ENCODE results near the gene MTX1. TPM values are rescaled to one million over a fixed set of nuclear protein-coding genes. Genes with fewer than 3 reads are reported as not detected.

The MTX1 gene
- total RNA-seq, 2 donors from 2014 or later: 49.6 to 57.1 TPM

- DNase-seq (ENCODE audit: low spot score): no peak
- H3K36me3 ChIP-seq: no peaks in the 10 kb centered on the region
- TF ChIP-seq, protein P1, sequence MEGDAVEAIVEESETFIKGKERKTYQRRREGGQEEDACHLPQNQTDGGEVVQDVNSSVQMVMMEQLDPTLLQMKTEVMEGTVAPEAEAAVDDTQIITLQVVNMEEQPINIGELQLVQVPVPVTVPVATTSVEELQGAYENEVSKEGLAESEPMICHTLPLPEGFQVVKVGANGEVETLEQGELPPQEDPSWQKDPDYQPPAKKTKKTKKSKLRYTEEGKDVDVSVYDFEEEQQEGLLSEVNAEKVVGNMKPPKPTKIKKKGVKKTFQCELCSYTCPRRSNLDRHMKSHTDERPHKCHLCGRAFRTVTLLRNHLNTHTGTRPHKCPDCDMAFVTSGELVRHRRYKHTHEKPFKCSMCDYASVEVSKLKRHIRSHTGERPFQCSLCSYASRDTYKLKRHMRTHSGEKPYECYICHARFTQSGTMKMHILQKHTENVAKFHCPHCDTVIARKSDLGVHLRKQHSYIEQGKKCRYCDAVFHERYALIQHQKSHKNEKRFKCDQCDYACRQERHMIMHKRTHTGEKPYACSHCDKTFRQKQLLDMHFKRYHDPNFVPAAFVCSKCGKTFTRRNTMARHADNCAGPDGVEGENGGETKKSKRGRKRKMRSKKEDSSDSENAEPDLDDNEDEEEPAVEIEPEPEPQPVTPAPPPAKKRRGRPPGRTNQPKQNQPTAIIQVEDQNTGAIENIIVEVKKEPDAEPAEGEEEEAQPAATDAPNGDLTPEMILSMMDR (IDR thresholded peaks at IDR 0.05): no peak
- no peak for TF ChIP-seq POLR2AphosphoS5 (IDR thresholded peaks at IDR 0.05)
- WGBS: 87% methylated on average over 7 of the region's 7 CpGs
- no peaks in the 10 kb centered on the region for H3K9me3 ChIP-seq
- H3K4me3 ChIP-seq: no peak overlapping the region
- no peak overlapping the region for H3K27ac ChIP-seq
- intact Hi-C loops (cut with DNase I): loop anchor here (5.0 kb wide), 1 partner anchor 56 kb away; the partner anchor contains the start of gene FDPS
- H3K27me3 ChIP-seq (replicated peaks; ENCODE audit: insufficient read depth): no peaks in the 10 kb centered on the region
- H3K4me1 ChIP-seq (replicated peaks): peaks cover 12% of the 10 kb centered on the region
Observed at GRCh38 chr1:155251566-155251965, 43.1 kb downstream of the MTX1 start.

- H3K27me3 ChIP-seq (replicated peaks; ENCODE audit: insufficient read depth): no peaks in the 10 kb centered on the region
- peaks cover 12% of the 10 kb centered on the region for H3K4me1 ChIP-seq (replicated peaks)
- H3K4me3 ChIP-seq: no peak overlapping the region
- no peaks in the 10 kb centered on the region for H3K9me3 ChIP-seq
- WGBS: 71% methylated on average over 5 of the region's 5 CpGs
- intact Hi-C loops (cut with DNase I): loop anchor here (5.0 kb wide), 1 partner anchor 54 kb away; the partner anchor contains the start of gene FDPS
- no peaks in the 10 kb centered on the region for H3K36me3 ChIP-seq
- H3K27ac ChIP-seq: no peak overlapping the region
- no peak for DNase-seq (ENCODE audit: low spot score)
- TF ChIP-seq POLR2A (IDR thresholded peaks at IDR 0.05) (no peak), POLR2AphosphoS5 (IDR thresholded peaks at IDR 0.05) (no peak)
- TF ChIP-seq, protein P1 (IDR thresholded peaks at IDR 0.05): no peak
Observed at GRCh38 chr1:155253208-155253607, 44.7 kb downstream of the MTX1 start.

DNA sequence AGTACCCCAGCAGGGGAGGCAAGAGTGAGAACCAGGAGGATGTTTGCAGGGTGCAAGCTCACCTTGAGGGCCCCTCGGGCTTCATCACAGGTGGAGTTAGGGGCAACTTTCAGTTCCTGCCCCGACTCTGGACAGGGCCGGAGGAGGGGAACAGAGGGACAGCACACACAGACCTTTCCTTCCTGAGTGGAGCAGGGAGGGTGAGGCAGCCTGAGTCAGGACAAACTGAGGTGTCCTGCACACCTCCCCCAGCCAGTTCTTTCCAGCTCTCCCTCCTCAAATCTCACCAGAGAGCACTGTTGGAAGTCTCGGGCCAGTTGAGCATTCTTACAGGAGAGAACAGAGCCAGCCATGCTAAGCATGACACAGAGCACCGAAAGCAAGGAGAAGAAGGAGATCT lies 45.3 kb downstream of the MTX1 start:
- H3K27me3 ChIP-seq (replicated peaks; ENCODE audit: insufficient read depth): no peaks in the 10 kb centered on the region
- peak overlapping the region in 1 of 2 donors; percentile 97 for H3K27ac ChIP-seq
- H3K9me3 ChIP-seq: no peaks in the 10 kb centered on the region
- TF ChIP-seq POLR2AphosphoS5 (IDR thresholded peaks at IDR 0.05): no peak
- TF ChIP-seq, protein P1 (IDR thresholded peaks at IDR 0.05): no peak
- TF ChIP-seq POLR2A (IDR thresholded peaks at IDR 0.05): no peak
- WGBS: 50% methylated on average over 5 of the region's 5 CpGs
- H3K4me1 ChIP-seq (replicated peaks): peaks cover 12% of the 10 kb centered on the region
- H3K4me3 ChIP-seq: peak overlapping the region in 1 of 2 donors; percentile 94
- no peaks in the 10 kb centered on the region for H3K36me3 ChIP-seq
- intact Hi-C loops (cut with DNase I): loop anchor here (5.0 kb wide), 1 partner anchor 54 kb away; the partner anchor contains the start of gene FDPS
- no peak for DNase-seq (ENCODE audit: low spot score)

GRCh38 chr1:155254228-155254713 lies 45.8 kb downstream of the MTX1 start:
- H3K27ac ChIP-seq: peak overlapping the region; percentile 94 to 97
- DNase-seq (ENCODE audit: low spot score): no peak
- peak overlapping the region; percentile 92 to 94 for H3K4me3 ChIP-seq
- WGBS: 28% methylated on average over 9 of the region's 12 CpGs
- no peaks in the 10 kb centered on the region for H3K36me3 ChIP-seq
- H3K27me3 ChIP-seq (replicated peaks; ENCODE audit: insufficient read depth): no peaks in the 10 kb centered on the region
- no peaks in the 10 kb centered on the region for H3K9me3 ChIP-seq
- no peak for TF ChIP-seq POLR2A (IDR thresholded peaks at IDR 0.05)
- TF ChIP-seq, protein P1 (IDR thresholded peaks at IDR 0.05): no peak
- TF ChIP-seq POLR2AphosphoS5 (IDR thresholded peaks at IDR 0.05): no peak
- peaks cover 12% of the 10 kb centered on the region for H3K4me1 ChIP-seq (replicated peaks)
- intact Hi-C loops (cut with DNase I): loop anchor here (5.0 kb wide), 1 partner anchor 53 kb away; the partner anchor contains the start of gene FDPS

GRCh38 chr1:155254714-155255242 lies 46.3 kb downstream of the MTX1 start:
- no peak for DNase-seq (ENCODE audit: low spot score)
- intact Hi-C loops (cut with DNase I): loop anchor here (5.0 kb wide), 2 partner anchors 53 to 68 kb away; partner anchors contain the start of genes FDPS and RUSC1
- peaks cover 12% of the 10 kb centered on the region for H3K4me1 ChIP-seq (replicated peaks)
- H3K4me3 ChIP-seq: peak overlapping the region; percentile 92 to 94
- no peaks in the 10 kb centered on the region for H3K9me3 ChIP-seq
- TF ChIP-seq, protein P1 (IDR thresholded peaks at IDR 0.05): peak in 1 of 4 experiments; percentile 6
- TF ChIP-seq POLR2A (IDR thresholded peaks at IDR 0.05): no peak
- no peak for TF ChIP-seq POLR2AphosphoS5 (IDR thresholded peaks at IDR 0.05)
- 1% methylated on average over 33 of the region's 35 CpGs for WGBS
- no peaks in the 10 kb centered on the region for H3K36me3 ChIP-seq
- H3K27ac ChIP-seq: peak overlapping the region; percentile 94 to 97
- no peaks in the 10 kb centered on the region for H3K27me3 ChIP-seq (replicated peaks; ENCODE audit: insufficient read depth)
